GM12878 (cell line): ENCODE results near the gene C10orf71. TPM values are rescaled to one million over a fixed set of nuclear protein-coding genes. Genes with fewer than 3 reads are reported as not detected.

Source experiments
- ASH2L ChIP-seq: fragments of 300-600, 200-600 bp; sonication (generic); IDR thresholded peaks from 2 replicates; pipeline ENCODE4 v1.6.1; 2017; ENCODE audit warnings: low read depth, mild to moderate bottlenecking, borderline replicate concordance
- ATF3 ChIP-seq: IDR thresholded peaks from 2 replicates; pipeline ENCODE4 v1.6.1; 2011; ENCODE audit warnings: low read depth, mild to moderate bottlenecking, low read length, moderate library complexity, borderline replicate concordance; ENCODE audit errors: extremely low read depth
- BMI1 ChIP-seq: fragments of 450-650 bp; IDR thresholded peaks from 2 replicates; pipeline ENCODE4 v1.6.1; 2016; ENCODE audit warnings: mild to moderate bottlenecking, moderate library complexity, borderline replicate concordance
- BRCA1 ChIP-seq: IDR thresholded peaks from 2 replicates; pipeline ENCODE4 v1.6.1; 2011; ENCODE audit warnings: low read depth, low read length, improper control_type of control experiment
- CBX3 ChIP-seq: fragments of 200-600 bp; sonication (generic); IDR thresholded peaks from 2 replicates; pipeline ENCODE4 v1.6.1; 2016; ENCODE audit warnings: low read depth, borderline replicate concordance
- CEBPZ ChIP-seq: fragments of 150-350 bp; IDR thresholded peaks from 2 replicates; pipeline ENCODE4 v1.6.1; 2016; ENCODE audit warnings: low read depth, low read length
- EED ChIP-seq: sonication (generic); IDR thresholded peaks from 2 replicates; pipeline ENCODE4 v1.6.1; 2016; ENCODE audit warnings: antibody characterized with exemption, low read depth
- GABPA ChIP-seq: IDR thresholded peaks from 2 replicates; pipeline ENCODE4 v1.6.1; 2014; ENCODE audit warnings: antibody characterized with exemption, low read depth, mild to moderate bottlenecking, inconsistent platforms
- HCFC1 ChIP-seq: fragments of 150-350 bp; IDR thresholded peaks from 2 replicates; pipeline ENCODE4 v1.6.1; 2014; ENCODE audit warnings: low read length
- MEF2A ChIP-seq: IDR thresholded peaks from 2 replicates; pipeline ENCODE4 v1.6.1; 2011; ENCODE audit warnings: low read depth, mild to moderate bottlenecking, low read length, moderate library complexity; ENCODE audit not compliant: insufficient read depth
- MYB ChIP-seq: fragments of 150-350 bp; IDR thresholded peaks from 2 replicates; pipeline ENCODE4 v1.6.1; 2014; ENCODE audit warnings: mild to moderate bottlenecking, low read depth, low read length, borderline replicate concordance
- MYC ChIP-seq: IDR thresholded peaks from 2 replicates; pipeline ENCODE4 v1.6.1; 2011; ENCODE audit warnings: mild to moderate bottlenecking, low read length, moderate library complexity, inconsistent platforms; ENCODE audit not compliant: insufficient read depth, insufficient replicate concordance, insufficient read length, severe bottlenecking
- PAX5 ChIP-seq: IDR thresholded peaks from 2 replicates; pipeline ENCODE4 v1.6.1; 2011; ENCODE audit warnings: low read depth, low read length, borderline replicate concordance
- PBX3 ChIP-seq: IDR thresholded peaks from 2 replicates; pipeline ENCODE4 v1.6.1; 2011; ENCODE audit warnings: mild to moderate bottlenecking, low read depth, low read length, moderate library complexity; ENCODE audit not compliant: insufficient replicate concordance
- SRF ChIP-seq, 2 experiments: IDR thresholded peaks; 2 replicates each; pipeline ENCODE4 v1.6.1; 2011; ENCODE audit warnings: low read depth in 2 of 2, low read length in 2 of 2, mild to moderate bottlenecking in 1 of 2, moderate library complexity in 1 of 2
- ZNF24 ChIP-seq: fragments of 450-650 bp; IDR thresholded peaks from 2 replicates; pipeline ENCODE4 v1.6.1; 2017; ENCODE audit warnings: antibody characterized with exemption, mild to moderate bottlenecking
- polyA plus RNA-seq, 11 experiments: library from polyadenylated mRNA; depleted of rRNA in 4 of 11; unstranded in 6 of 11; stranded (reverse) in 5 of 11; fragments of >200 nt; fragmentation: Nextera tagmentation in 4 of 11; fragmentation: Illumina TruSeq in 1 of 11; extraction: Ambion mirVana in 4 of 11; extraction: Trizol in 1 of 11; gene quantifications; 1 replicate in 1 of 11; 2 replicates in 10 of 11; pipeline versions ENCODE4 v1.2.1 to v1.2.3, GENCODE V29; 2011 to 2016; ENCODE audit warnings: inconsistent platforms in 2 of 11, missing spikeins in 2 of 11, low read depth in 1 of 11
- total RNA-seq, 4 experiments: library from RNA; depleted of rRNA in 3 of 4; stranded (reverse); fragments of >200 nt in 3 of 4; fragmentation: Illumina TruSeq in 1 of 4; extraction: Trizol in 1 of 4; gene quantifications; 2 replicates each; pipeline versions ENCODE4 v1.2.1 to v1.2.3, GENCODE V29; 2013 to 2021

The C10orf71 gene
- total and polyA plus RNA-seq, 10 of the 15 experiments (the other 5 are each of a cell fraction or from before 2014, with no cell fraction given) = not detected

- no peak for TF ChIP-seq CEBPZ
- TF ChIP-seq EED = no peak
- TF ChIP-seq PBX3 = no peak
- TF ChIP-seq GABPA = no peak
- no peak for TF ChIP-seq MYC
- no peak for TF ChIP-seq HCFC1
- TF ChIP-seq CBX3 = no peak
- TF ChIP-seq ASH2L = no peak
- TF ChIP-seq SRF (IDR thresholded peaks at IDR 0.05; ENCODE audit: low read depth in 2 of 2, low read length in 2 of 2) = no peak
- TF ChIP-seq MYB = no peak
- TF ChIP-seq ZNF24 = no peak
- no peak for TF ChIP-seq PAX5
- no peak for TF ChIP-seq BRCA1
- no peak for TF ChIP-seq ATF3
- TF ChIP-seq MEF2A = no peak
- TF ChIP-seq BMI1 = no peak
These were observed 66.3 kb downstream of the C10orf71 start (continued) for GRCh38 chr10:49365275-49365674.
